ENCODE data around the gene SHANK1. TPM values are rescaled to one million over a fixed set of nuclear protein-coding genes. Genes with fewer than 3 reads are reported as not detected.

Gene SHANK1
- total RNA-seq, 1 donor, result 7.8 TPM

GRCh38 chr19:50710612-50711011, 9.0 kb downstream of the SHANK1 start:
- H3K4me3 ChIP-seq (ENCODE audit: low read depth, low read length), result no peak overlapping the region
- TF ChIP-seq CTCF (IDR thresholded peaks at IDR 0.05; ENCODE audit: insufficient read depth, low read depth, low read length), result no peak
- no peak for DNase-seq (ENCODE audit: low read depth)

- no peak overlapping the region for H3K4me3 ChIP-seq (ENCODE audit: low read depth, low read length)
- DNase-seq (ENCODE audit: low read depth), result no peak
- TF ChIP-seq CTCF (IDR thresholded peaks at IDR 0.05; ENCODE audit: insufficient read depth, low read depth, low read length), result no peak
Measured at GRCh38 chr19:50710094-50710493, 9.5 kb downstream of the SHANK1 start.

GRCh38 chr19:50708179-50708879, 11.3 kb downstream of the SHANK1 start:
- H3K4me3 ChIP-seq (ENCODE audit: low read depth, low read length), result no peak overlapping the region
- DNase-seq (ENCODE audit: low read depth), result no peak
- TF ChIP-seq CTCF (IDR thresholded peaks at IDR 0.05; ENCODE audit: insufficient read depth, low read depth, low read length), result no peak

- TF ChIP-seq CTCF (IDR thresholded peaks at IDR 0.05; ENCODE audit: insufficient read depth, low read depth, low read length), result no peak
- DNase-seq (ENCODE audit: low read depth), result no peak
- no peak overlapping the region for H3K4me3 ChIP-seq (ENCODE audit: low read depth, low read length)
Measured at GRCh38 chr19:50706387-50706786, 13.2 kb downstream of the SHANK1 start.

GRCh38 chr19:50705422-50706019, 14.1 kb downstream of the SHANK1 start:
- peak; percentile 75 for TF ChIP-seq CTCF (IDR thresholded peaks at IDR 0.05; ENCODE audit: insufficient read depth, low read depth, low read length)
- DNase-seq (ENCODE audit: low read depth), result peak; percentile 45
- no peak overlapping the region for H3K4me3 ChIP-seq (ENCODE audit: low read depth, low read length)

- TF ChIP-seq CTCF (IDR thresholded peaks at IDR 0.05; ENCODE audit: insufficient read depth, low read depth, low read length), result peak; percentile 14
Measured at GRCh38 chr19:50703915-50704796, 15.4 kb downstream of the SHANK1 start.

More at GRCh38 chr19:50703915-50704796, 15.4 kb downstream of the SHANK1 start:
- DNase-seq (ENCODE audit: low read depth), result no peak
- H3K4me3 ChIP-seq (ENCODE audit: low read depth, low read length), result no peak overlapping the region
